OCI-LY7 (cell line): Measurements from ENCODE around the gene PRKD1.

Experiments
- EZH2phosphoT487 ChIP-seq: fragments of 200-600 bp; sonication (generic); IDR thresholded peaks from 2 replicates; pipeline ENCODE4 v1.6.1; 2018; ENCODE audit warnings: low read depth, borderline replicate concordance, mild to moderate bottlenecking, mixed run types, antibody characterized with exemption, low read length, moderate library complexity, mixed read lengths
- TF ChIP-seq, protein P1 (sequence below): fragments of 200-600 bp; sonication (generic); conservative IDR thresholded peaks from 2 replicates; pipeline ENCODE4 v1.5.1; 2014; ENCODE audit warnings: mild to moderate bottlenecking, antibody characterized with exemption, low read length, moderate library complexity, mixed read lengths

DNA sequence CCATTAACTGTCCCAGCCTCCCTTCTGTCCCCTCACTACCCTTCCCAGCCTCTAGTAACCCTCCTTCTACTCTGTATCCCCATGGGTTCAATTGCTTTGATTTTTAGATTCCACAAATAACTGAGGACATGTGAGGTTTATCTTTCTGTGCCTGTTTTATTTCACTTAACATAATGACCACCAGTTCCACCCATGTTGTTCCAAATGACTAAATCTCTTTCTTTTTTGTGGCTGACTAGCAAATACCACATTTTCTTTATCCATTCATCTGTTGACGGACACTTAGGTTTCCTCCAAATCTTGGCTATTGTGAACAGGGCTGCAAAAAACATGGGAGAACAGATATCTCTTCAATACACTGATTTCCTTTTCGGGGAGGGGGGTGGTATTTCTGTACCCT lies 65.7 kb downstream of the PRKD1 start:
- TF ChIP-seq, protein P1, sequence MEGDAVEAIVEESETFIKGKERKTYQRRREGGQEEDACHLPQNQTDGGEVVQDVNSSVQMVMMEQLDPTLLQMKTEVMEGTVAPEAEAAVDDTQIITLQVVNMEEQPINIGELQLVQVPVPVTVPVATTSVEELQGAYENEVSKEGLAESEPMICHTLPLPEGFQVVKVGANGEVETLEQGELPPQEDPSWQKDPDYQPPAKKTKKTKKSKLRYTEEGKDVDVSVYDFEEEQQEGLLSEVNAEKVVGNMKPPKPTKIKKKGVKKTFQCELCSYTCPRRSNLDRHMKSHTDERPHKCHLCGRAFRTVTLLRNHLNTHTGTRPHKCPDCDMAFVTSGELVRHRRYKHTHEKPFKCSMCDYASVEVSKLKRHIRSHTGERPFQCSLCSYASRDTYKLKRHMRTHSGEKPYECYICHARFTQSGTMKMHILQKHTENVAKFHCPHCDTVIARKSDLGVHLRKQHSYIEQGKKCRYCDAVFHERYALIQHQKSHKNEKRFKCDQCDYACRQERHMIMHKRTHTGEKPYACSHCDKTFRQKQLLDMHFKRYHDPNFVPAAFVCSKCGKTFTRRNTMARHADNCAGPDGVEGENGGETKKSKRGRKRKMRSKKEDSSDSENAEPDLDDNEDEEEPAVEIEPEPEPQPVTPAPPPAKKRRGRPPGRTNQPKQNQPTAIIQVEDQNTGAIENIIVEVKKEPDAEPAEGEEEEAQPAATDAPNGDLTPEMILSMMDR, result no peak
- no peak for TF ChIP-seq EZH2phosphoT487
